ENCODE results near the gene MAN1C1.

- TF ChIP-seq USF1 (IDR thresholded peaks at IDR 0.05; ENCODE audit: borderline replicate concordance, low read depth) (no peak), NFIC (IDR thresholded peaks at IDR 0.05; ENCODE audit: borderline replicate concordance) (no peak), CTCF (IDR thresholded peaks at IDR 0.05) (peak; percentile 20; the same call in 1 of the 2 replicates), TAF1 (IDR thresholded peaks at IDR 0.05; ENCODE audit: borderline replicate concordance, low read depth, low read length) (no peak), TEAD4 (IDR thresholded peaks at IDR 0.05; ENCODE audit: borderline replicate concordance, insufficient read depth) (no peak), MAX (IDR thresholded peaks at IDR 0.05; ENCODE audit: low read depth) (no peak), JUND (IDR thresholded peaks at IDR 0.05) (no peak)
These were observed 84.0 kb downstream of the MAN1C1 start for GRCh38 chr1:25700626-25701025.
